ENCODE measurements around the gene NPIPB8. TPM values are rescaled to one million over a fixed set of nuclear protein-coding genes. Genes with fewer than 3 reads are reported as not detected.
"Not testable (repeated sequence)": the region's sequence is repeated elsewhere in the genome, so short reads cannot be mapped to it uniquely, and the experiment has no call there.

NPIPB8 gene
- total RNA-seq (ENCODE audit: unreplicated experiment), result 0.13 TPM
- long read RNA-seq, result 0 reads

- H3K9me3 Mint-ChIP-seq (ENCODE audit: unreplicated experiment); H3K4me3 Mint-ChIP-seq (ENCODE audit: unreplicated experiment); H3K36me3 Mint-ChIP-seq (ENCODE audit: low read depth, unreplicated experiment); H3K27ac Mint-ChIP-seq (ENCODE audit: unreplicated experiment); H3K4me1 Mint-ChIP-seq (ENCODE audit: unreplicated experiment); H3K27me3 Mint-ChIP-seq (ENCODE audit: unreplicated experiment); DNase-seq (ENCODE audit: low spot score): not testable (repeated sequence)
These were observed at the start of gene NPIPB8 for GRCh38 chr16:28637765-28638164. Gene NPIPB8, plus strand, starts transcription at chr16:28638065. Its CDS starts 296 bp downstream, at chr16:28638361.

- Mint-ChIP-seq H3K4me1 (ENCODE audit: unreplicated experiment) (no peaks in the 10 kb centered on the region), H3K27me3 (ENCODE audit: unreplicated experiment) (peaks cover 6% of the 10 kb centered on the region), H3K36me3 (ENCODE audit: low read depth, unreplicated experiment) (peaks cover 19% of the 10 kb centered on the region), H3K27ac (ENCODE audit: unreplicated experiment) (no peak overlapping the region), H3K4me3 (ENCODE audit: unreplicated experiment) (no peak overlapping the region), H3K9me3 (ENCODE audit: unreplicated experiment) (no peaks in the 10 kb centered on the region)
- no peak for DNase-seq (ENCODE audit: low spot score)
- no peak for TF ChIP-seq CTCF (IDR thresholded peaks at IDR 0.05; ENCODE audit: unreplicated experiment)
These were observed 48.8 kb upstream of the NPIPB8 start for GRCh38 chr16:28589069-28589468.

- TF ChIP-seq CTCF (IDR thresholded peaks at IDR 0.05; ENCODE audit: unreplicated experiment), result no peak
- peaks cover 6% of the 10 kb centered on the region for H3K27me3 Mint-ChIP-seq (ENCODE audit: unreplicated experiment)
- H3K4me1 Mint-ChIP-seq (ENCODE audit: unreplicated experiment), result no peaks in the 10 kb centered on the region
- peaks cover 15% of the 10 kb centered on the region for H3K36me3 Mint-ChIP-seq (ENCODE audit: low read depth, unreplicated experiment)
- H3K4me3 Mint-ChIP-seq (ENCODE audit: unreplicated experiment), result no peak overlapping the region
- H3K27ac Mint-ChIP-seq (ENCODE audit: unreplicated experiment), result no peak overlapping the region
- H3K9me3 Mint-ChIP-seq (ENCODE audit: unreplicated experiment), result no peaks in the 10 kb centered on the region
- DNase-seq (ENCODE audit: low spot score), result no peak
These were observed 47.9 kb upstream of the NPIPB8 start for GRCh38 chr16:28589930-28590329.

GRCh38 chr16:28590384-28591340 lies 47.2 kb upstream of the NPIPB8 start:
- Mint-ChIP-seq H3K4me3 (ENCODE audit: unreplicated experiment) (no peak overlapping the region), H3K36me3 (ENCODE audit: low read depth, unreplicated experiment) (peaks cover 13% of the 10 kb centered on the region), H3K27me3 (ENCODE audit: unreplicated experiment) (peaks cover 6% of the 10 kb centered on the region)

GRCh38 chr16:28591355-28591754 lies 46.5 kb upstream of the NPIPB8 start:
- no peak for DNase-seq (ENCODE audit: low spot score)
- peaks cover 8% of the 10 kb centered on the region for H3K4me1 Mint-ChIP-seq (ENCODE audit: unreplicated experiment)
- H3K9me3 Mint-ChIP-seq (ENCODE audit: unreplicated experiment), result no peaks in the 10 kb centered on the region
- H3K27me3 Mint-ChIP-seq (ENCODE audit: unreplicated experiment), result peaks cover 6% of the 10 kb centered on the region
- peaks cover 13% of the 10 kb centered on the region for H3K36me3 Mint-ChIP-seq (ENCODE audit: low read depth, unreplicated experiment)
- TF ChIP-seq CTCF (IDR thresholded peaks at IDR 0.05; ENCODE audit: unreplicated experiment), result no peak
- H3K4me3 Mint-ChIP-seq (ENCODE audit: unreplicated experiment), result peak overlapping the region; percentile 21
- no peak overlapping the region for H3K27ac Mint-ChIP-seq (ENCODE audit: unreplicated experiment)

More at GRCh38 chr16:28590384-28591340, 47.2 kb upstream of the NPIPB8 start:
- Mint-ChIP-seq H3K27ac (ENCODE audit: unreplicated experiment) (no peak overlapping the region), H3K9me3 (ENCODE audit: unreplicated experiment) (no peaks in the 10 kb centered on the region), H3K4me1 (ENCODE audit: unreplicated experiment) (peaks cover 4% of the 10 kb centered on the region)
- TF ChIP-seq CTCF (IDR thresholded peaks at IDR 0.05; ENCODE audit: unreplicated experiment), result no peak
- no peak for DNase-seq (ENCODE audit: low spot score)

All from endothelial cell (in vitro differentiated cells).